Body of pancreas (tissue), 4 donors: ENCODE measurements around the gene SYT14.

Experiments used
- CTCF ChIP-seq, 7 experiments: fragments of 450-650 bp in 4 of 7; fragments of 200-600 bp in 3 of 7; sonication (generic) in 3 of 7; IDR thresholded peaks; one replicate each; pipeline ENCODE4 v1.5.1; 2016 to 2019; ENCODE audit warnings: antibody characterized with exemption in 7 of 7
- POLR2A ChIP-seq, 3 donors: fragments of 450-650 bp; IDR thresholded peaks; one replicate each; pipeline ENCODE4 v1.6.1; 2016; ENCODE audit warnings: antibody characterized with exemption in 3 of 3, mild to moderate bottlenecking in 2 of 3

- no peak for TF ChIP-seq CTCF (IDR thresholded peaks at IDR 0.05)
- TF ChIP-seq POLR2A (IDR thresholded peaks at IDR 0.05), result no peak
Measured at GRCh38 chr1:210207597-210208450, 269.8 kb downstream of the SYT14 start.
